ENCODE data around the gene HAGH.
A peak's percentile ranks its signal among the peaks of the same experiment; 100 is the strongest.

HAGH gene

DNA sequence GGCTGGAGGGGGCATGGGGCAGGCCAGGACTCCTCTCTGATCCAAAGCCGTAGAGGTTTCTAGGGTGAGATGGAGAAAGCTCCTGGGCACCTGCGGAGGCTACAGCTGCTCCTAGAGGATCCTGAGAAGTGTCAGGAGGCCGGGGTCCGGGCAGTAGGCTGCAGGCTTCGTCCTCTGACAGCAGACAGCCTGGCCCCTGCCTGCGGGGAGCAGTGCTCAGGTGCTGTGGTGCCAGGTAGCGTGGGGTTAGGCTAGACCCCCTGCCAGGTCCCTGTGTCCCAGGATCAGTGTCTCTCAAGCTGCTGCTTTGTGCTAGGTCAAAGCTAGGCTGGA lies 52.2 kb downstream of the HAGH start:
- TF ChIP-seq, protein P1, sequence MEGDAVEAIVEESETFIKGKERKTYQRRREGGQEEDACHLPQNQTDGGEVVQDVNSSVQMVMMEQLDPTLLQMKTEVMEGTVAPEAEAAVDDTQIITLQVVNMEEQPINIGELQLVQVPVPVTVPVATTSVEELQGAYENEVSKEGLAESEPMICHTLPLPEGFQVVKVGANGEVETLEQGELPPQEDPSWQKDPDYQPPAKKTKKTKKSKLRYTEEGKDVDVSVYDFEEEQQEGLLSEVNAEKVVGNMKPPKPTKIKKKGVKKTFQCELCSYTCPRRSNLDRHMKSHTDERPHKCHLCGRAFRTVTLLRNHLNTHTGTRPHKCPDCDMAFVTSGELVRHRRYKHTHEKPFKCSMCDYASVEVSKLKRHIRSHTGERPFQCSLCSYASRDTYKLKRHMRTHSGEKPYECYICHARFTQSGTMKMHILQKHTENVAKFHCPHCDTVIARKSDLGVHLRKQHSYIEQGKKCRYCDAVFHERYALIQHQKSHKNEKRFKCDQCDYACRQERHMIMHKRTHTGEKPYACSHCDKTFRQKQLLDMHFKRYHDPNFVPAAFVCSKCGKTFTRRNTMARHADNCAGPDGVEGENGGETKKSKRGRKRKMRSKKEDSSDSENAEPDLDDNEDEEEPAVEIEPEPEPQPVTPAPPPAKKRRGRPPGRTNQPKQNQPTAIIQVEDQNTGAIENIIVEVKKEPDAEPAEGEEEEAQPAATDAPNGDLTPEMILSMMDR (IDR thresholded peaks at IDR 0.05; ENCODE audit: low read depth, low read length), result no peak
- H3K4me3 ChIP-seq (replicated peaks in 1 of 2; ENCODE audit: low read depth in 2 of 2, low read length in 2 of 2), result peak overlapping the region; percentile 78 to 80

DNA sequence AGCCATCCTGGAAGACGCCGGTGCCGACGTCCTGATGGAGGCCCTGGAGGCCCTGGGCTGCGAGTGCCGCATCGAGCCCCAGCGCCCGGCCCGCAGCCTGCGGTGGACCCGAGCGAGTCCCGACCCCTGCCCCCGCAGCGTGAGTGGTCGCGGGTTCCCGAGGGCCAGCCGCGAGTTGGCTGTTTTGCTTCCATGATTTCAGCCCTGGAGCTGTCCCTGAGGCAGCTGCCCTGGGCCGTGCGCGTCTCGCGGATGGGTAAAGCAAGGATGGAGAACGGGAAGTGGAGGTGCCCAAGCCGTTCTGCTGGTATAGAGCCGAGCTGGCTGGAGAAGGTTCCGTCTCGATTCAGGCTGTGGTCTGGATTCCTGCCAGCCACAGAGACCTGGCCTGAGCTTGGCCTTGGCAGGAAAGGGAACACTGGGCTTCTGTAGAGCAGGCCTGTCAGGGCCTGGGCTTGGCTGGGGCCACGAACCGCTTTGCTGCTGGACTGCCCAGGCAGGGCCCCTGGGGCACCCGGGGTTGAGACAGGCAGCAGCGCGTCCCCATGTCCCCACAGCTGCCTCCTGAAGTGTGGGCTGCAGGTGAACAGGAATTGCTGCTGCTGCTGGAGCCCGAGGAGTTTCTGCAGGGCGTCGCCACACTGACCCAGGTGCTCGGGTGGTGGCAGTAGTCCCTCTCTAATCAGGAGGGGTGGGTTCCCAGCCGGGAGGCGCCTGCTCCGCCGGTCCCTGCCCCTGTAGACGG lies 52.8 kb downstream of the HAGH start:
- peak; percentile 43 to 53 for DNase-seq (ENCODE audit: low read depth in 2 of 2)
- TF ChIP-seq, protein P1 (IDR thresholded peaks at IDR 0.05; ENCODE audit: low read depth, low read length), result no peak

More for the DNA sequence above, 52.2 kb downstream of the HAGH start:
- DNase-seq (ENCODE audit: low read depth in 2 of 2), result no peak

DNA sequence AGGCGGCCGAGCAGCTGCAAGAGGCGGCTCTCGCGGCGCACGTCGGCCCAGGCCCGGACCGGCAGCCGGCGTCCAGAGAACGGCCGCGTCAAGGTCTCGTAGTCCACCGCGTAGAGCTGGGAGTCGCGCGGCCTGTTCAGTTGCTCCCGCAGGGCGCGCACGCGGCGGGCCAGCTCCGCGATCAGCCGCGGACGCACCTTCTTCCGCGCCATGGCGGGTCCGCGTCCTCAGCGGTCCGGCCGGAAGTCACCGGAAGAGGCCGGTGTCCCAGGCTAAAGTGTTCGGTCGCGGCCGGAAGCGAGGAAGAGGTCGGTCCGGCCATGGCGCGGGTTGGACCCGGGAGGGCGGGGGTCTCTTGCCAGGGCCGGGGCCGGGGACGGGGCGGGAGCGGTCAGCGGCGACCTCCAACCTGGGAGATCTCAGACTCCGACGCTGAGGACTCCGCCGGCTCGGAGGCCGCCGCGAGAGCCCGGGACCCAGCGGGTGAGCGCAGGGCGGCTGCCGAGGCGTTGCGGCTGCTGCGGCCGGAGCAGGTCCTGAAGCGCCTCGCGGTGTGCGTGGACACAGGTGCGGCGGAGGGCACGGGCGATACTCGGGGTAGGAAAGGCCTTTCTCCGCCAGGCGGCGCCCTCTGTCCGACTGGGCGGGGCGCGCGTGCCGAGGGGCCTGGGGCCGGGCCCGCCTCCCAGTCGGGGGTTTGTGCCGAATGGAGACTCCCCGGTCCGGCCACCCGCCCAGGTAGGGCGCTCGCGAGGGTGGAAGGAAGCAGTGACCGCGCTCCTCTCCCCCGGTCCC lies 53.5 kb downstream of the HAGH start, which contains the start of gene MRPS34:
Gene MRPS34, minus strand, starts transcription at position 227 of the 795 bp plus-strand sequence. Its CDS starts 15 bp downstream, at position 212.
- H3K4me3 ChIP-seq (replicated peaks in 1 of 2; ENCODE audit: low read depth in 2 of 2, low read length in 2 of 2), result peak within 1 kb of the TSS; percentile 78 to 80
- peak; percentile 83 to 86 for DNase-seq (ENCODE audit: low read depth in 2 of 2)
- TF ChIP-seq, protein P1 (IDR thresholded peaks at IDR 0.05; ENCODE audit: low read depth, low read length), result peak; percentile 38

More for the DNA sequence above, 52.8 kb downstream of the HAGH start:
- H3K4me3 ChIP-seq (replicated peaks in 1 of 2; ENCODE audit: low read depth in 2 of 2, low read length in 2 of 2), result peak overlapping the region; percentile 78 to 80

DNA sequence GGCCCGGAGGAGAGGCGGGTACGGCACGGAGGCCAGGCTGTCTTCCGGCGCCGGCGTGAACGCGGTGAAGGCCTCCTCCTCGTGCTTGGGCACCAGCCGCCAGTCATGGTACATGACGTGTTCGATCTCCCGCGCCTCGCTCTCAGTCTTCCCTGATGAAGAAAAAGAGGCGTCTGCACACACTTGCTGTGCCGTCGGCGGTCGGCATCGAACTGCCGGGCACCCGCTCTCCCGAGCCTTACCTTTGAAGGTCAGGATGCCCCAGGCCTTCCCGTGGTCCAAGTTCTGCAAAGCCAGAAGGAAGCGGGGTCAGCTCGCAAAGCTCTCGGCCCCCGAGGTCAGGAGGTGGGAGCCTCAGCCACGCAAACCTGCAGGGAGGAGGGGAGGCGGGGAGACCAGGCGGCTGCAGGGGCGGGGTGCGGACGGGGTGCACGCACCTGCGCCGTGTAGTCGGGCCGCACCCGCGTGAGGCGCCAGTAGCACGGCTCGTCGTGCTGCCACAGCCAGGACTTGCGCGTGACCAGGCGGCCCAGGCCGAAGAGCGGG lies 54.2 kb downstream of the HAGH start, which contains the start of gene EME2:
Gene EME2, plus strand, starts transcription at position 449 of the 546 bp plus-strand sequence. CDS start 418 bp downstream, outside the sequence.
- DNase-seq (ENCODE audit: low read depth in 2 of 2), result peak in 1 of 2 donors; percentile 44
- peak within 1 kb of the TSS; percentile 78 to 80 for H3K4me3 ChIP-seq (replicated peaks in 1 of 2; ENCODE audit: low read depth in 2 of 2, low read length in 2 of 2)
- TF ChIP-seq, protein P1 (IDR thresholded peaks at IDR 0.05; ENCODE audit: low read depth, low read length), result no peak

DNA sequence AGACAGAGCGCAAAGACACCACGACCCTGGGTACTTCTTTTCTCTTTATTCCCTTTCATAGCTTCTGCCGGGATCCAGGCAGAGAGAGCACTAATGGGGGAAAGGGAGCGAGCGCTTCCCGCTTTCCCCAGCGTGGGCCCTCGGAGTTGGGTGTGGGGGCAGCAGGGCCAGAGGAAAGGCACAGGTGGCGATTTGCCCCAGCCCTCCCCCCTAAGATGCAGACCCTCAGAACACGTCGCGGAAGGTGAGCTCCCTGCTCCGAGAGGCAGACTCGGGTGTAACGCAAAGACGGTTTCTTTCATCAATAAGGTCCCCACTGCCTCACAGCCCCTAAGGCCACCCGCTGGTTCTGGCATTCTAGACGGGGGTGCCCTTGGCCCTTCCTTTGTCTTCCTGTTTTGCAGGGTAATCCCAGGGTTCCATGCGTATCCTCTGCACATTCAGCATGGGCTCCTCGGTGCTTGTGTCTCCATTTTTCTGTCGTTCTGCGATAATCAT lies 54.7 kb downstream of the HAGH start:
- TF ChIP-seq, protein P1 (IDR thresholded peaks at IDR 0.05; ENCODE audit: low read depth, low read length), result no peak
- peak overlapping the region; percentile 78 to 80 for H3K4me3 ChIP-seq (replicated peaks in 1 of 2; ENCODE audit: low read depth in 2 of 2, low read length in 2 of 2)
- DNase-seq (ENCODE audit: low read depth in 2 of 2), result no peak

DNA sequence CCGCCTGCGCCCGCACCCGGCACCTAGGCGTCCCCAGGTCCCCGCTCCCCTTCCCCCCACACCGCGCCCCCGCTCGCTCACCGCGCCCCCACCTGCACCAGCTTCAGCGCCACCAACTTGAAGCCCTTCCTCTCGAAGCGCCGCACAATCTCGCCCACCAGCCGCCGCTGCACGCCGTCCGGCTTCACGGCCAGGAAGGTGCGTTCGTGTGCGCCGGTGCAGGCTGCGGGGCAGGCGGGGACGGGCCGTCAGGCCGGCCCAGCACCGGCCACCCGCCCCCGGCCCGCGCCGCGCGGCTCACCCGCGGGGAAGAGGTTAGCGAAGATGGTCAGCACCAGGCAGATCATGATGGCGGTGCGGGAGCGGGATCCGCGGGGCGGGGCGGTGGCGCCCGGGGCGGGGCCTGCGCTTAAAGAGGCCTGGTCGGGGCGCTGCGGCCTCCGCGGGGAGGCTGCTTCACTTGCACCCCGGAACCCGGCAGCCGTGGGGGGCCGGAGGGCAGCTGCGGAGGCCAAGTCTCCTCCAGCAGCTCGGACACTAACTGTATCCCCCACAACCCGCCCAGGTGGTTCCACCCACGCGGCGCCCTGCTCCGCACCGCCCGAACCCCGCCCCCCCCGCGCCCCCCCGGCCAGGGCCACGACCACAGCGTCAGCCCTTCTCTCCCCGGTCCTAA lies 55.3 kb downstream of the HAGH start, which contains the start of gene NME3:
Gene NME3, minus strand, starts transcription at position 356 of the 676 bp plus-strand sequence. Its CDS starts 9 bp downstream, at position 347.
- DNase-seq (ENCODE audit: low read depth in 2 of 2), result peak; percentile 64 to 71
- TF ChIP-seq, protein P1 (IDR thresholded peaks at IDR 0.05; ENCODE audit: low read depth, low read length), result no peak
- peak within 1 kb of the TSS; percentile 78 to 80 for H3K4me3 ChIP-seq (replicated peaks in 1 of 2; ENCODE audit: low read depth in 2 of 2, low read length in 2 of 2)

All from cardiac fibroblast (primary cell).